Measurements from ENCODE around the gene PAH. TPM values are rescaled to one million over a fixed set of nuclear protein-coding genes. Genes with fewer than 3 reads are reported as not detected.

Gene PAH
- total RNA-seq, 1 donor from 2014 or later: not detected

GRCh38 chr12:102962986-102963385 is 45.9 kb upstream of the PAH start:
- Mint-ChIP-seq H3K27me3 (ENCODE audit: low read depth) (peaks cover 99% of the 10 kb centered on the region), H3K4me1 (peaks cover 16% of the 10 kb centered on the region), H3K36me3 (peaks cover 3% of the 10 kb centered on the region), H3K4me3 (no peak overlapping the region), H3K9me3 (peaks cover 10% of the 10 kb centered on the region), H3K27ac (no peak overlapping the region)
- DNase-seq (ENCODE audit: low spot score in 2 of 2, unreplicated experiment in 2 of 2): no peak
- no peak for TF ChIP-seq CTCF (IDR thresholded peaks at IDR 0.05; ENCODE audit: unreplicated experiment)

GRCh38 chr12:102962532-102962931 is 45.5 kb upstream of the PAH start:
- Mint-ChIP-seq H3K4me1 (peaks cover 20% of the 10 kb centered on the region), H3K36me3 (peaks cover 3% of the 10 kb centered on the region), H3K27ac (no peak overlapping the region), H3K9me3 (peaks cover 10% of the 10 kb centered on the region), H3K4me3 (no peak overlapping the region), H3K27me3 (ENCODE audit: low read depth) (peaks cover 99% of the 10 kb centered on the region)
- no peak for DNase-seq (ENCODE audit: low spot score in 2 of 2, unreplicated experiment in 2 of 2)
- no peak for TF ChIP-seq CTCF (IDR thresholded peaks at IDR 0.05; ENCODE audit: unreplicated experiment)

- no peak overlapping the region for H3K4me3 Mint-ChIP-seq
- peaks cover 28% of the 10 kb centered on the region for H3K4me1 Mint-ChIP-seq
- no peak overlapping the region for H3K27ac Mint-ChIP-seq
Measured at GRCh38 chr12:102961466-102961855, 44.4 kb upstream of the PAH start.

GRCh38 chr12:102960766-102961465 is 43.9 kb upstream of the PAH start:
- DNase-seq (ENCODE audit: low spot score in 2 of 2, unreplicated experiment in 2 of 2): no peak
- Mint-ChIP-seq H3K27ac (no peak overlapping the region), H3K4me1 (peaks cover 28% of the 10 kb centered on the region), H3K4me3 (no peak overlapping the region), H3K27me3 (ENCODE audit: low read depth) (peaks cover 98% of the 10 kb centered on the region), H3K36me3 (peaks cover 3% of the 10 kb centered on the region), H3K9me3 (peaks cover 10% of the 10 kb centered on the region)
- TF ChIP-seq CTCF (IDR thresholded peaks at IDR 0.05; ENCODE audit: unreplicated experiment): no peak

More at GRCh38 chr12:102961466-102961855, 44.4 kb upstream of the PAH start:
- Mint-ChIP-seq H3K9me3 (peaks cover 10% of the 10 kb centered on the region), H3K27me3 (ENCODE audit: low read depth) (peaks cover 99% of the 10 kb centered on the region), H3K36me3 (peaks cover 3% of the 10 kb centered on the region)
- no peak for DNase-seq (ENCODE audit: low spot score in 2 of 2, unreplicated experiment in 2 of 2)
- no peak for TF ChIP-seq CTCF (IDR thresholded peaks at IDR 0.05; ENCODE audit: unreplicated experiment)

GRCh38 chr12:102959391-102959790 is 42.3 kb upstream of the PAH start:
- Mint-ChIP-seq H3K4me1 (peaks cover 22% of the 10 kb centered on the region), H3K9me3 (peaks cover 10% of the 10 kb centered on the region), H3K27ac (no peak overlapping the region), H3K4me3 (peak overlapping the region; percentile 49), H3K36me3 (peaks cover 3% of the 10 kb centered on the region), H3K27me3 (ENCODE audit: low read depth) (peaks cover 98% of the 10 kb centered on the region)
- no peak for TF ChIP-seq CTCF (IDR thresholded peaks at IDR 0.05; ENCODE audit: unreplicated experiment)
- no peak for DNase-seq (ENCODE audit: low spot score in 2 of 2, unreplicated experiment in 2 of 2)

Measured in mesothelial cell of epicardium (in vitro differentiated cells).